Measurements from ENCODE around the gene APOF. TPM values are rescaled to one million over a fixed set of nuclear protein-coding genes. Genes with fewer than 3 reads are reported as not detected.

APOF gene
- total and polyA plus RNA-seq, 2 experiments from 2014 or later, result not detected

GRCh38 chr12:56411781-56412639 lies 49.4 kb upstream of the APOF start:
- peaks cover 4% of the 10 kb centered on the region for H3K27me3 Mint-ChIP-seq (ENCODE audit: insufficient read depth, low read depth, poor library complexity)

GRCh38 chr12:56410768-56411167 lies 48.1 kb upstream of the APOF start:
- TF ChIP-seq EZH2 (IDR thresholded peaks at IDR 0.05; ENCODE audit: low read depth, unreplicated experiment) (no peak), CTCF (conservative IDR thresholded peaks at IDR 0.05; ENCODE audit: low read depth in 2 of 2) (no peak)
- no peak overlapping the region for H3K4me2 ChIP-seq
- H3K4me3 ChIP-seq, result no peak overlapping the region
- Mint-ChIP-seq H3K27me3 (ENCODE audit: insufficient read depth, low read depth, poor library complexity) (peaks cover 8% of the 10 kb centered on the region), H3K4me3 (no peak overlapping the region), H3K9me3 (no peaks in the 10 kb centered on the region; the same call in 2 of the 3 replicates), H3K27ac (no peak overlapping the region), H3K4me1 (no peaks in the 10 kb centered on the region), H3K36me3 (ENCODE audit: low read depth) (peaks cover 11% of the 10 kb centered on the region)
- no peak overlapping the region for H3K27ac ChIP-seq (ENCODE audit: low read depth)
- no peaks in the 10 kb centered on the region for H3K4me1 ChIP-seq (ENCODE audit: insufficient read depth)
- no peak for DNase-seq (ENCODE audit: low spot score)
- ATAC-seq, result no peak
- no peaks in the 10 kb centered on the region for H3K36me3 ChIP-seq (ENCODE audit: insufficient read depth)
- 0 out of 2 replicates have a peak, but pooled peaks cover 3% of the 10 kb centered on the region for H3F3A ChIP-seq (replicated peaks; ENCODE audit: low read depth)
- H4K20me1 ChIP-seq (replicated peaks; ENCODE audit: insufficient read depth), result no peaks in the 10 kb centered on the region
- H3K27me3 ChIP-seq (ENCODE audit: insufficient read depth), result no peaks in the 10 kb centered on the region
- H3K79me2 ChIP-seq (replicated peaks; ENCODE audit: insufficient read depth), result no peaks in the 10 kb centered on the region
- H3K9me2 ChIP-seq (ENCODE audit: insufficient read depth), result no peaks in the 10 kb centered on the region
- no peak overlapping the region for H2AFZ ChIP-seq

More at GRCh38 chr12:56411781-56412639, 49.4 kb upstream of the APOF start:
- no peak for TF ChIP-seq REST (IDR thresholded peaks at IDR 0.05; ENCODE audit: unreplicated experiment)
- no peak overlapping the region for H3K4me3 ChIP-seq
- H3K27ac ChIP-seq (ENCODE audit: low read depth), result no peak overlapping the region
- Mint-ChIP-seq H3K9me3 (no peaks in the 10 kb centered on the region; the same call in 2 of the 3 replicates), H3K27ac (no peak overlapping the region), H3K4me1 (no peaks in the 10 kb centered on the region), H3K36me3 (ENCODE audit: low read depth) (peaks cover 21% of the 10 kb centered on the region), H3K4me3 (no peak overlapping the region)
- no peaks in the 10 kb centered on the region for H3K79me2 ChIP-seq (replicated peaks; ENCODE audit: insufficient read depth)
- ATAC-seq (no peak), DNase-seq (ENCODE audit: low spot score) (no peak)
- no peaks in the 10 kb centered on the region for H4K20me1 ChIP-seq (replicated peaks; ENCODE audit: insufficient read depth)
- no peaks in the 10 kb centered on the region for H3K27me3 ChIP-seq (ENCODE audit: insufficient read depth)
- no peak overlapping the region for H3K4me2 ChIP-seq
- 0 out of 2 replicates have a peak, but pooled peaks cover 3% of the 10 kb centered on the region for H3F3A ChIP-seq (replicated peaks; ENCODE audit: low read depth)
- H2AFZ ChIP-seq, result no peak overlapping the region
- H3K9me2 ChIP-seq (ENCODE audit: insufficient read depth), result no peaks in the 10 kb centered on the region
- H3K36me3 ChIP-seq (ENCODE audit: insufficient read depth), result no peaks in the 10 kb centered on the region; the same call in 1 of the 2 replicates
- H3K4me1 ChIP-seq (ENCODE audit: insufficient read depth), result no peaks in the 10 kb centered on the region

Data from GM23338 (cell line).